RWPE2 (cell line): ENCODE results near the gene F2RL3.

Experiments used
- ATAC-seq: fragments of 200-7000 bp; cut with Tn5 transposase; 3 replicates; pipeline ENCODE4 v1.9.1; 2021; ENCODE audit warnings: low read depth
- DNase-seq: peaks from one replicate; pipeline ENCODE4 v3.0.0-alpha.2; 2020; ENCODE audit warnings: low spot score
- H3K27ac ChIP-seq: fragments of 450-650 bp; 2 replicates; pipeline ENCODE4 v1.5.1; 2017; ENCODE audit warnings: mild to moderate bottlenecking; ENCODE audit not compliant: poor library complexity, severe bottlenecking
- H3K27me3 ChIP-seq: fragments of 250-450 bp; sonication (Bioruptor Pico); 2 replicates; pipeline ENCODE4 v1.5.1; 2021; ENCODE audit warnings: mild to moderate bottlenecking, moderate library complexity; ENCODE audit not compliant: insufficient read depth, poor library complexity, severe bottlenecking
- H3K36me3 ChIP-seq: fragments of 250-450 bp; sonication (Bioruptor Pico); 2 replicates; pipeline ENCODE4 v1.5.1; 2020; ENCODE audit warnings: low read depth, mild to moderate bottlenecking, moderate library complexity
- H3K4me1 ChIP-seq: fragments of 250-450 bp; sonication (Bioruptor Pico); 2 replicates; pipeline ENCODE4 v1.5.1; 2021; ENCODE audit warnings: mild to moderate bottlenecking, moderate library complexity; ENCODE audit not compliant: insufficient read depth, poor library complexity, severe bottlenecking
- H3K4me3 ChIP-seq: fragments of 250-450 bp; sonication (Bioruptor Pico); 2 replicates; pipeline ENCODE4 v1.5.1; 2021; ENCODE audit warnings: mild to moderate bottlenecking, moderate library complexity; ENCODE audit not compliant: severe bottlenecking
- H3K9me3 ChIP-seq: fragments of 250-450 bp; sonication (Bioruptor Pico); 2 replicates; pipeline ENCODE4 v1.5.1; 2021; ENCODE audit warnings: mild to moderate bottlenecking, moderate library complexity; ENCODE audit not compliant: severe bottlenecking
- CTCF ChIP-seq: fragments of 450-650 bp; IDR thresholded peaks from one replicate; pipeline ENCODE4 v1.5.1; 2017; ENCODE audit warnings: mild to moderate bottlenecking, moderate library complexity; ENCODE audit not compliant: poor library complexity, severe bottlenecking

F2RL3 gene

GRCh38 chr19:16940626-16941025, 51.8 kb downstream of the F2RL3 start:
- Histone ChIP-seq H3K4me1 (no peaks in the 10 kb centered on the region), H3K4me3 (no peak overlapping the region), H3K27me3 (no peaks in the 10 kb centered on the region), H3K36me3 (no peaks in the 10 kb centered on the region), H3K9me3 (no peaks in the 10 kb centered on the region), H3K27ac (no peak overlapping the region)
- ATAC-seq: no peak
- no peak for DNase-seq
- TF ChIP-seq CTCF: no peak
